RWPE2 (cell line): ENCODE measurements around the gene ADAT1.
A peak's percentile ranks its signal among the peaks of the same experiment; 100 is the strongest.

Source experiments
- ATAC-seq: fragments of 200-7000 bp; cut with Tn5 transposase; 3 replicates; pipeline ENCODE4 v1.9.1; 2021; ENCODE audit warnings: low read depth
- DNase-seq: peaks from one replicate; pipeline ENCODE4 v3.0.0-alpha.2; 2020; ENCODE audit warnings: low spot score
- H3K27ac ChIP-seq: fragments of 450-650 bp; 2 replicates; pipeline ENCODE4 v1.5.1; 2017; ENCODE audit warnings: mild to moderate bottlenecking; ENCODE audit not compliant: poor library complexity, severe bottlenecking
- H3K27me3 ChIP-seq: fragments of 250-450 bp; sonication (Bioruptor Pico); 2 replicates; pipeline ENCODE4 v1.5.1; 2021; ENCODE audit warnings: mild to moderate bottlenecking, moderate library complexity; ENCODE audit not compliant: insufficient read depth, poor library complexity, severe bottlenecking
- H3K36me3 ChIP-seq: fragments of 250-450 bp; sonication (Bioruptor Pico); 2 replicates; pipeline ENCODE4 v1.5.1; 2020; ENCODE audit warnings: low read depth, mild to moderate bottlenecking, moderate library complexity
- H3K4me1 ChIP-seq: fragments of 250-450 bp; sonication (Bioruptor Pico); 2 replicates; pipeline ENCODE4 v1.5.1; 2021; ENCODE audit warnings: mild to moderate bottlenecking, moderate library complexity; ENCODE audit not compliant: insufficient read depth, poor library complexity, severe bottlenecking
- H3K4me3 ChIP-seq: fragments of 250-450 bp; sonication (Bioruptor Pico); 2 replicates; pipeline ENCODE4 v1.5.1; 2021; ENCODE audit warnings: mild to moderate bottlenecking, moderate library complexity; ENCODE audit not compliant: severe bottlenecking
- H3K9me3 ChIP-seq: fragments of 250-450 bp; sonication (Bioruptor Pico); 2 replicates; pipeline ENCODE4 v1.5.1; 2021; ENCODE audit warnings: mild to moderate bottlenecking, moderate library complexity; ENCODE audit not compliant: severe bottlenecking
- CTCF ChIP-seq: fragments of 450-650 bp; IDR thresholded peaks from one replicate; pipeline ENCODE4 v1.5.1; 2017; ENCODE audit warnings: mild to moderate bottlenecking, moderate library complexity; ENCODE audit not compliant: poor library complexity, severe bottlenecking

ADAT1 gene

GRCh38 chr16:75555213-75555706 lies 67.8 kb downstream of the ADAT1 start:
- Histone ChIP-seq H3K4me3 (peak overlapping the region; percentile 55), H3K27ac (peak overlapping the region; percentile 58), H3K36me3 (no peaks in the 10 kb centered on the region), H3K9me3 (no peaks in the 10 kb centered on the region), H3K27me3 (no peaks in the 10 kb centered on the region), H3K4me1 (peaks cover 7% of the 10 kb centered on the region)
- TF ChIP-seq CTCF, result peak; percentile 2
- DNase-seq, result peak; percentile 95
- ATAC-seq, result peak; percentile 84

GRCh38 chr16:75552951-75553350 lies 70.1 kb downstream of the ADAT1 start:
- H3K4me3 ChIP-seq, result no peak overlapping the region
- H3K9me3 ChIP-seq, result no peaks in the 10 kb centered on the region
- ATAC-seq (no peak), DNase-seq (no peak)
- no peaks in the 10 kb centered on the region for H3K27me3 ChIP-seq
- no peak overlapping the region for H3K27ac ChIP-seq
- no peak for TF ChIP-seq CTCF
- H3K4me1 ChIP-seq, result peaks cover 7% of the 10 kb centered on the region
- no peaks in the 10 kb centered on the region for H3K36me3 ChIP-seq

- no peak for ATAC-seq
- Histone ChIP-seq H3K27me3 (no peaks in the 10 kb centered on the region), H3K4me3 (no peak overlapping the region), H3K9me3 (no peaks in the 10 kb centered on the region), H3K4me1 (peaks cover 4% of the 10 kb centered on the region), H3K36me3 (no peaks in the 10 kb centered on the region), H3K27ac (no peak overlapping the region)
- TF ChIP-seq CTCF, result no peak
- DNase-seq, result no peak
These were observed 72.8 kb downstream of the ADAT1 start for GRCh38 chr16:75550211-75550662.
